ENCODE results near the gene MRPL45.

Gene MRPL45

GRCh38 chr17:38325221-38325851 lies 28.4 kb downstream of the MRPL45 start:
- no peak for DNase-seq

- no peak for DNase-seq
Observed at GRCh38 chr17:38326996-38327792, 30.2 kb downstream of the MRPL45 start.

GRCh38 chr17:38327936-38328335 lies 31.0 kb downstream of the MRPL45 start:
- no peak for DNase-seq

GRCh38 chr17:38328620-38329019 lies 31.7 kb downstream of the MRPL45 start:
- no peak for DNase-seq

GRCh38 chr17:38329284-38329683 lies 32.3 kb downstream of the MRPL45 start:
- DNase-seq: no peak

GRCh38 chr17:38329808-38330730 lies 33.1 kb downstream of the MRPL45 start:
- no peak for DNase-seq

- no peak for DNase-seq
Observed at GRCh38 chr17:38330941-38331411, 34.0 kb downstream of the MRPL45 start.

- DNase-seq: no peak
Observed at GRCh38 chr17:38332735-38333134, 35.8 kb downstream of the MRPL45 start.

- peak; percentile 4 for DNase-seq
Observed at GRCh38 chr17:38333635-38334295, 36.8 kb downstream of the MRPL45 start.

- no peak for DNase-seq
Observed at GRCh38 chr17:38334480-38335364, 37.8 kb downstream of the MRPL45 start.

GRCh38 chr17:38336838-38337237 lies 39.9 kb downstream of the MRPL45 start:
- no peak for DNase-seq

GRCh38 chr17:38338053-38338452 lies 41.1 kb downstream of the MRPL45 start:
- no peak for DNase-seq

- DNase-seq: no peak
Observed at GRCh38 chr17:38338535-38338934, 41.6 kb downstream of the MRPL45 start.

- DNase-seq: no peak
Observed at GRCh38 chr17:38339891-38340290, 42.9 kb downstream of the MRPL45 start.

- peak; percentile 70 for DNase-seq
Observed at GRCh38 chr17:38341035-38341721, 44.2 kb downstream of the MRPL45 start.

GRCh38 chr17:38342886-38343607 lies 46.1 kb downstream of the MRPL45 start:
- DNase-seq: no peak

GRCh38 chr17:38343608-38344419 lies 46.8 kb downstream of the MRPL45 start, which contains the start of gene GPR179:
GPR179 (minus strand) TSS chr17:38343956; CDS start chr17:38343789, 167 bp downstream.
- DNase-seq: no peak

GRCh38 chr17:38344420-38344745 lies 47.4 kb downstream of the MRPL45 start:
- DNase-seq: no peak

- no peak for DNase-seq
Observed at GRCh38 chr17:38345743-38346142, 48.8 kb downstream of the MRPL45 start.

Data from NCI-H1105 treated with DMSO at 0.1 percent for 48 hours (cell line).